GM23338 (cell line): ENCODE data around the gene MYCBPAP. TPM values are rescaled to one million over a fixed set of nuclear protein-coding genes. Genes with fewer than 3 reads are reported as not detected.

Experiments used
- ATAC-seq: fragments of 200-7000 bp; cut with Tn5 transposase; 3 replicates; pipeline ENCODE4 v1.9.1; 2020
- DNase-seq: peaks from one replicate; pipeline ENCODE4 v3.0.0-alpha.2; 2015; ENCODE audit warnings: low spot score
- H2AFZ ChIP-seq: fragments of 200-600 bp; sonication (generic); 2 replicates; pipeline ENCODE4 v1.8.0; 2016; ENCODE audit warnings: antibody characterized with exemption, mild to moderate bottlenecking, moderate library complexity
- H3F3A ChIP-seq: fragments of 200-600 bp; sonication (generic); replicated peaks from 2 replicates; pipeline ENCODE4 v1.8.0; 2017; ENCODE audit warnings: antibody characterized with exemption, mixed run types, low read depth
- H3K27ac ChIP-seq: fragments of 200-600 bp; sonication (generic); 2 replicates; pipeline ENCODE4 v1.6.1; 2016; ENCODE audit warnings: low read depth
- H3K27me3 ChIP-seq: fragments of 200-600 bp; sonication (generic); 2 replicates; pipeline ENCODE4 v1.8.0; 2016; ENCODE audit warnings: mild to moderate bottlenecking, mixed run types, moderate library complexity; ENCODE audit not compliant: insufficient read depth
- H3K36me3 ChIP-seq: fragments of 200-600 bp; sonication (generic); 2 replicates; pipeline ENCODE4 v1.8.0; 2016; ENCODE audit warnings: mild to moderate bottlenecking; ENCODE audit not compliant: insufficient read depth
- H3K4me1 ChIP-seq: fragments of 200-600 bp; sonication (generic); 2 replicates; pipeline ENCODE4 v1.8.0; 2016; ENCODE audit warnings: mild to moderate bottlenecking, moderate library complexity; ENCODE audit not compliant: insufficient read depth
- H3K4me2 ChIP-seq: fragments of 200-600 bp; sonication (generic); 2 replicates; pipeline ENCODE4 v1.7.1; 2017; ENCODE audit warnings: mixed run types
- H3K4me3 ChIP-seq: fragments of 200-600 bp; sonication (generic); 2 replicates; pipeline ENCODE4 v1.6.1; 2016; ENCODE audit warnings: mixed run types
- H3K79me2 ChIP-seq: fragments of 200-600 bp; sonication (generic); replicated peaks from 2 replicates; pipeline ENCODE4 v1.8.0; 2017; ENCODE audit warnings: mild to moderate bottlenecking; ENCODE audit not compliant: insufficient read depth
- H3K9me2 ChIP-seq: fragments of 200-600 bp; sonication (generic); 2 replicates; pipeline ENCODE4 v1.8.0; 2017; ENCODE audit not compliant: insufficient read depth
- H4K20me1 ChIP-seq: fragments of 200-600 bp; sonication (generic); replicated peaks from 2 replicates; pipeline ENCODE4 v1.8.0; 2017; ENCODE audit warnings: mild to moderate bottlenecking; ENCODE audit not compliant: insufficient read depth
- H3K27ac Mint-ChIP-seq: 2 replicates; pipeline ENCODE4 v1.8.0; 2020; ENCODE audit warnings: inconsistent platforms, mild to moderate bottlenecking, moderate library complexity, mixed read lengths
- H3K27me3 Mint-ChIP-seq: 3 replicates; pipeline ENCODE4 v1.8.0; 2022; ENCODE audit warnings: low read depth, mild to moderate bottlenecking, moderate library complexity, mixed read lengths, inconsistent platforms; ENCODE audit not compliant: insufficient read depth, poor library complexity
- H3K36me3 Mint-ChIP-seq: 3 replicates; pipeline ENCODE4 v1.8.0; 2021; ENCODE audit warnings: low read depth, mild to moderate bottlenecking, inconsistent platforms, moderate library complexity, mixed read lengths
- H3K4me1 Mint-ChIP-seq: 3 replicates; pipeline ENCODE4 v1.8.0; 2020; ENCODE audit warnings: mild to moderate bottlenecking, inconsistent platforms, mixed read lengths
- H3K4me3 Mint-ChIP-seq: 3 replicates; pipeline ENCODE4 v1.8.0; 2021; ENCODE audit warnings: moderate library complexity, mild to moderate bottlenecking, inconsistent platforms, mixed read lengths
- H3K9me3 Mint-ChIP-seq: 3 replicates; pipeline ENCODE4 v1.8.0; 2020; ENCODE audit warnings: moderate library complexity, mild to moderate bottlenecking, inconsistent platforms, mixed read lengths
- CREB1 ChIP-seq: fragments of 250-450 bp; sonication (Bioruptor Pico); IDR thresholded peaks from 2 replicates; pipeline ENCODE4 v1.5.0; 2020; ENCODE audit warnings: low read depth, mild to moderate bottlenecking, moderate library complexity
- EZH2 ChIP-seq: fragments of 200-600 bp; sonication (generic); IDR thresholded peaks from one replicate; pipeline ENCODE4 v1.8.0; 2017; ENCODE audit warnings: antibody characterized with exemption, mild to moderate bottlenecking, low read depth; ENCODE audit not compliant: unreplicated experiment
- EZH2phosphoT487 ChIP-seq: fragments of 200-600 bp; sonication (generic); IDR thresholded peaks from one replicate; pipeline ENCODE4 v1.8.1; 2018; ENCODE audit warnings: antibody characterized with exemption; ENCODE audit not compliant: unreplicated experiment
- JUNB ChIP-seq: IDR thresholded peaks from one replicate; pipeline ENCODE4 v1.6.1; 2016; ENCODE audit warnings: antibody characterized with exemption; ENCODE audit not compliant: unreplicated experiment
- NANOG ChIP-seq: IDR thresholded peaks from 2 replicates; pipeline ENCODE4 v1.6.1; 2016; ENCODE audit warnings: antibody characterized with exemption, borderline replicate concordance
- POLR2AphosphoS5 ChIP-seq: IDR thresholded peaks from 2 replicates; pipeline ENCODE4 v1.6.1; 2016; ENCODE audit warnings: antibody characterized with exemption, low read depth
- STAT1 ChIP-seq: IDR thresholded peaks from one replicate; pipeline ENCODE4 v1.6.1; 2016; ENCODE audit warnings: antibody characterized with exemption; ENCODE audit not compliant: unreplicated experiment
- ZNF114 ChIP-seq: fragments of 250-450 bp; sonication (Bioruptor Pico); IDR thresholded peaks from 2 replicates; pipeline ENCODE4 v1.5.0; 2020; ENCODE audit warnings: mild to moderate bottlenecking, moderate library complexity
- ZNF331 ChIP-seq: fragments of 250-450 bp; sonication (Bioruptor Pico); IDR thresholded peaks from 2 replicates; pipeline ENCODE4 v1.5.0; 2020; ENCODE audit warnings: low read depth, mild to moderate bottlenecking, moderate library complexity
- polyA plus RNA-seq: library from polyadenylated mRNA; unstranded; fragments of >200 nt; fragmentation: Nextera tagmentation; extraction: Ambion mirVana; gene quantifications from 2 replicates; pipeline ENCODE4 v1.2.1, GENCODE V29; 2016
- total RNA-seq: library from RNA; depleted of rRNA; stranded (reverse); fragments of >200 nt; shearing (Covaris generic); gene quantifications from 2 replicates; pipeline ENCODE4 v1.2.3, GENCODE V29; 2014
- TF ChIP-seq, protein P1 (sequence below): fragments of 250-450 bp; sonication (Bioruptor Pico); IDR thresholded peaks from 2 replicates; pipeline ENCODE4 v1.5.0; 2020; ENCODE audit warnings: mild to moderate bottlenecking, moderate library complexity
- TF ChIP-seq, protein P2 (sequence below), 2 experiments: fragments of 200-600 bp in 1 of 2; sonication (generic) in 1 of 2; conservative IDR thresholded peaks; 2 replicates each; pipeline versions ENCODE4 v1.5.1 to v1.6.1; 2016 to 2017; ENCODE audit warnings: antibody characterized with exemption in 2 of 2, low read depth in 2 of 2, mild to moderate bottlenecking in 2 of 2, moderate library complexity in 1 of 2
- TF ChIP-seq, protein P3 (sequence below): IDR thresholded peaks from one replicate; pipeline ENCODE4 v1.6.1; 2018; ENCODE audit warnings: antibody characterized with exemption; ENCODE audit not compliant: unreplicated experiment
- TF ChIP-seq, protein P4 (sequence below): IDR thresholded peaks from 2 replicates; pipeline ENCODE4 v1.6.1; 2016; ENCODE audit warnings: antibody characterized with exemption

MYCBPAP gene
- total and polyA plus RNA-seq, 2 experiments from 2014 or later = 0.63 to 1.7 TPM

DNA sequence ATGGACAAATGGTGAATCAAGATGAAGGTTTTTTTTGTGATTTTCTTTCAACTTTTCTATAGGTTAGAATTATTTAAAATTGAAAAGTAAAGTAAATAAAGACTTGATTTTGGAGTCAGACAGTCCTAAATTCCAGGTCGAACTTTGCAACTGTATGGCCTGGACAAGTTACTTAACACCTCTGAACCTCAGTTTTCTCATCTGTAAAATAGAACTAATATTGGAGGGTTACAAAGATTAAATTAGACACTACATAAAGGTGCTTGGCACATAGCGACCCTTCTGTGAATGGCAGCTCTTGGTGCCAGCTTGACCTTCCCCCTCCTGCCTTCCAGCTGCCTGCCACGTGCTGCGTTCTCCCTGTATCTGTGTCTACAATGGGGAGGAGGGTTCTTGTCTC, 26.6 kb upstream of the MYCBPAP start:
- Histone ChIP-seq H3K79me2 (no peaks in the 10 kb centered on the region), H3K9me2 (no peaks in the 10 kb centered on the region), H3K27me3 (no peaks in the 10 kb centered on the region), H3K36me3 (no peaks in the 10 kb centered on the region), H3K4me1 (peaks cover 6% of the 10 kb centered on the region; the same call in 1 of the 2 replicates), H3K27ac (no peak overlapping the region), H4K20me1 (no peaks in the 10 kb centered on the region), H3K4me3 (no peak overlapping the region), H3F3A (0 out of 2 replicates have a peak, but pooled peaks cover 13% of the 10 kb centered on the region), H3K4me2 (no peak overlapping the region), H2AFZ (no peak overlapping the region)
- H3K9me3 Mint-ChIP-seq = no peaks in the 10 kb centered on the region
- no peak overlapping the region for H3K4me3 Mint-ChIP-seq
- peaks cover 13% of the 10 kb centered on the region for H3K27me3 Mint-ChIP-seq
- TF ChIP-seq EZH2 = no peak
- TF ChIP-seq, protein P1, sequence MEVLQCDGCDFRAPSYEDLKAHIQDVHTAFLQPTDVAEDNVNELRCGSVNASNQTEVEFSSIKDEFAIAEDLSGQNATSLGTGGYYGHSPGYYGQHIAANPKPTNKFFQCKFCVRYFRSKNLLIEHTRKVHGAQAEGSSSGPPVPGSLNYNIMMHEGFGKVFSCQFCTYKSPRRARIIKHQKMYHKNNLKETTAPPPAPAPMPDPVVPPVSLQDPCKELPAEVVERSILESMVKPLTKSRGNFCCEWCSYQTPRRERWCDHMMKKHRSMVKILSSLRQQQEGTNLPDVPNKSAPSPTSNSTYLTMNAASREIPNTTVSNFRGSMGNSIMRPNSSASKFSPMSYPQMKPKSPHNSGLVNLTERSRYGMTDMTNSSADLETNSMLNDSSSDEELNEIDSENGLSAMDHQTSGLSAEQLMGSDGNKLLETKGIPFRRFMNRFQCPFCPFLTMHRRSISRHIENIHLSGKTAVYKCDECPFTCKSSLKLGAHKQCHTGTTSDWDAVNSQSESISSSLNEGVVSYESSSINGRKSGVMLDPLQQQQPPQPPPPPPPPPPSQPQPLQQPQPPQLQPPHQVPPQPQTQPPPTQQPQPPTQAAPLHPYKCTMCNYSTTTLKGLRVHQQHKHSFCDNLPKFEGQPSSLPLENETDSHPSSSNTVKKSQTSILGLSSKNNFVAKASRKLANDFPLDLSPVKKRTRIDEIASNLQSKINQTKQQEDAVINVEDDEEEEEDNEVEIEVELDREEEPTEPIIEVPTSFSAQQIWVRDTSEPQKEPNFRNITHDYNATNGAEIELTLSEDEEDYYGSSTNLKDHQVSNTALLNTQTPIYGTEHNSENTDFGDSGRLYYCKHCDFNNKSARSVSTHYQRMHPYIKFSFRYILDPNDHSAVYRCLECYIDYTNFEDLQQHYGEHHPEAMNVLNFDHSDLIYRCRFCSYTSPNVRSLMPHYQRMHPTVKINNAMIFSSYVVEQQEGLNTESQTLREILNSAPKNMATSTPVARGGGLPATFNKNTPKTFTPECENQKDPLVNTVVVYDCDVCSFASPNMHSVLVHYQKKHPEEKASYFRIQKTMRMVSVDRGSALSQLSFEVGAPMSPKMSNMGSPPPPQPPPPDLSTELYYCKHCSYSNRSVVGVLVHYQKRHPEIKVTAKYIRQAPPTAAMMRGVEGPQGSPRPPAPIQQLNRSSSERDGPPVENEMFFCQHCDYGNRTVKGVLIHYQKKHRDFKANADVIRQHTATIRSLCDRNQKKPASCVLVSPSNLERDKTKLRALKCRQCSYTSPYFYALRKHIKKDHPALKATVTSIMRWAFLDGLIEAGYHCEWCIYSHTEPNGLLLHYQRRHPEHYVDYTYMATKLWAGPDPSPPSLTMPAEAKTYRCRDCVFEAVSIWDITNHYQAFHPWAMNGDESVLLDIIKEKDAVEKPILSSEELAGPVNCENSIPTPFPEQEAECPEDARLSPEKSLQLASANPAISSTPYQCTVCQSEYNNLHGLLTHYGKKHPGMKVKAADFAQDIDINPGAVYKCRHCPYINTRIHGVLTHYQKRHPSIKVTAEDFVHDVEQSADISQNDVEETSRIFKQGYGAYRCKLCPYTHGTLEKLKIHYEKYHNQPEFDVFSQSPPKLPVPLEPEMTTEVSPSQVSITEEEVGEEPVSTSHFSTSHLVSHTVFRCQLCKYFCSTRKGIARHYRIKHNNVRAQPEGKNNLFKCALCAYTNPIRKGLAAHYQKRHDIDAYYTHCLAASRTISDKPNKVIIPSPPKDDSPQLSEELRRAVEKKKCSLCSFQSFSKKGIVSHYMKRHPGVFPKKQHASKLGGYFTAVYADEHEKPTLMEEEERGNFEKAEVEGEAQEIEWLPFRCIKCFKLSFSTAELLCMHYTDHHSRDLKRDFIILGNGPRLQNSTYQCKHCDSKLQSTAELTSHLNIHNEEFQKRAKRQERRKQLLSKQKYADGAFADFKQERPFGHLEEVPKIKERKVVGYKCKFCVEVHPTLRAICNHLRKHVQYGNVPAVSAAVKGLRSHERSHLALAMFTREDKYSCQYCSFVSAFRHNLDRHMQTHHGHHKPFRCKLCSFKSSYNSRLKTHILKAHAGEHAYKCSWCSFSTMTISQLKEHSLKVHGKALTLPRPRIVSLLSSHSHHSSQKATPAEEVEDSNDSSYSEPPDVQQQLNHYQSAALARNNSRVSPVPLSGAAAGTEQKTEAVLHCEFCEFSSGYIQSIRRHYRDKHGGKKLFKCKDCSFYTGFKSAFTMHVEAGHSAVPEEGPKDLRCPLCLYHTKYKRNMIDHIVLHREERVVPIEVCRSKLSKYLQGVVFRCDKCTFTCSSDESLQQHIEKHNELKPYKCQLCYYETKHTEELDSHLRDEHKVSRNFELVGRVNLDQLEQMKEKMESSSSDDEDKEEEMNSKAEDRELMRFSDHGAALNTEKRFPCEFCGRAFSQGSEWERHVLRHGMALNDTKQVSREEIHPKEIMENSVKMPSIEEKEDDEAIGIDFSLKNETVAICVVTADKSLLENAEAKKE (CRISPR knock-in tag) = no peak
- no peak for TF ChIP-seq EZH2phosphoT487
- no peak for TF ChIP-seq ZNF331
- TF ChIP-seq POLR2AphosphoS5 = no peak
- TF ChIP-seq STAT1 = no peak
- TF ChIP-seq NANOG = no peak
- TF ChIP-seq, protein P2, sequence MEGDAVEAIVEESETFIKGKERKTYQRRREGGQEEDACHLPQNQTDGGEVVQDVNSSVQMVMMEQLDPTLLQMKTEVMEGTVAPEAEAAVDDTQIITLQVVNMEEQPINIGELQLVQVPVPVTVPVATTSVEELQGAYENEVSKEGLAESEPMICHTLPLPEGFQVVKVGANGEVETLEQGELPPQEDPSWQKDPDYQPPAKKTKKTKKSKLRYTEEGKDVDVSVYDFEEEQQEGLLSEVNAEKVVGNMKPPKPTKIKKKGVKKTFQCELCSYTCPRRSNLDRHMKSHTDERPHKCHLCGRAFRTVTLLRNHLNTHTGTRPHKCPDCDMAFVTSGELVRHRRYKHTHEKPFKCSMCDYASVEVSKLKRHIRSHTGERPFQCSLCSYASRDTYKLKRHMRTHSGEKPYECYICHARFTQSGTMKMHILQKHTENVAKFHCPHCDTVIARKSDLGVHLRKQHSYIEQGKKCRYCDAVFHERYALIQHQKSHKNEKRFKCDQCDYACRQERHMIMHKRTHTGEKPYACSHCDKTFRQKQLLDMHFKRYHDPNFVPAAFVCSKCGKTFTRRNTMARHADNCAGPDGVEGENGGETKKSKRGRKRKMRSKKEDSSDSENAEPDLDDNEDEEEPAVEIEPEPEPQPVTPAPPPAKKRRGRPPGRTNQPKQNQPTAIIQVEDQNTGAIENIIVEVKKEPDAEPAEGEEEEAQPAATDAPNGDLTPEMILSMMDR (conservative IDR thresholded peaks at IDR 0.05; ENCODE audit: low read depth in 2 of 2) = no peak
- TF ChIP-seq ZNF114 (CRISPR knock-in tag) = no peak
- no peak for TF ChIP-seq JUNB
- TF ChIP-seq, protein P3, sequence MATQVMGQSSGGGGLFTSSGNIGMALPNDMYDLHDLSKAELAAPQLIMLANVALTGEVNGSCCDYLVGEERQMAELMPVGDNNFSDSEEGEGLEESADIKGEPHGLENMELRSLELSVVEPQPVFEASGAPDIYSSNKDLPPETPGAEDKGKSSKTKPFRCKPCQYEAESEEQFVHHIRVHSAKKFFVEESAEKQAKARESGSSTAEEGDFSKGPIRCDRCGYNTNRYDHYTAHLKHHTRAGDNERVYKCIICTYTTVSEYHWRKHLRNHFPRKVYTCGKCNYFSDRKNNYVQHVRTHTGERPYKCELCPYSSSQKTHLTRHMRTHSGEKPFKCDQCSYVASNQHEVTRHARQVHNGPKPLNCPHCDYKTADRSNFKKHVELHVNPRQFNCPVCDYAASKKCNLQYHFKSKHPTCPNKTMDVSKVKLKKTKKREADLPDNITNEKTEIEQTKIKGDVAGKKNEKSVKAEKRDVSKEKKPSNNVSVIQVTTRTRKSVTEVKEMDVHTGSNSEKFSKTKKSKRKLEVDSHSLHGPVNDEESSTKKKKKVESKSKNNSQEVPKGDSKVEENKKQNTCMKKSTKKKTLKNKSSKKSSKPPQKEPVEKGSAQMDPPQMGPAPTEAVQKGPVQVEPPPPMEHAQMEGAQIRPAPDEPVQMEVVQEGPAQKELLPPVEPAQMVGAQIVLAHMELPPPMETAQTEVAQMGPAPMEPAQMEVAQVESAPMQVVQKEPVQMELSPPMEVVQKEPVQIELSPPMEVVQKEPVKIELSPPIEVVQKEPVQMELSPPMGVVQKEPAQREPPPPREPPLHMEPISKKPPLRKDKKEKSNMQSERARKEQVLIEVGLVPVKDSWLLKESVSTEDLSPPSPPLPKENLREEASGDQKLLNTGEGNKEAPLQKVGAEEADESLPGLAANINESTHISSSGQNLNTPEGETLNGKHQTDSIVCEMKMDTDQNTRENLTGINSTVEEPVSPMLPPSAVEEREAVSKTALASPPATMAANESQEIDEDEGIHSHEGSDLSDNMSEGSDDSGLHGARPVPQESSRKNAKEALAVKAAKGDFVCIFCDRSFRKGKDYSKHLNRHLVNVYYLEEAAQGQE = no peak
- TF ChIP-seq, protein P4, sequence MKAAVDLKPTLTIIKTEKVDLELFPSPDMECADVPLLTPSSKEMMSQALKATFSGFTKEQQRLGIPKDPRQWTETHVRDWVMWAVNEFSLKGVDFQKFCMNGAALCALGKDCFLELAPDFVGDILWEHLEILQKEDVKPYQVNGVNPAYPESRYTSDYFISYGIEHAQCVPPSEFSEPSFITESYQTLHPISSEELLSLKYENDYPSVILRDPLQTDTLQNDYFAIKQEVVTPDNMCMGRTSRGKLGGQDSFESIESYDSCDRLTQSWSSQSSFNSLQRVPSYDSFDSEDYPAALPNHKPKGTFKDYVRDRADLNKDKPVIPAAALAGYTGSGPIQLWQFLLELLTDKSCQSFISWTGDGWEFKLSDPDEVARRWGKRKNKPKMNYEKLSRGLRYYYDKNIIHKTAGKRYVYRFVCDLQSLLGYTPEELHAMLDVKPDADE = no peak
- no peak for TF ChIP-seq CREB1 (CRISPR knock-in tag)
- H3K36me3 Mint-ChIP-seq = peaks cover 34% of the 10 kb centered on the region
- peaks cover 12% of the 10 kb centered on the region for H3K4me1 Mint-ChIP-seq
- ATAC-seq = no peak
- DNase-seq = no peak
- H3K27ac Mint-ChIP-seq = no peak overlapping the region
